Central memory CD4-positive, alpha-beta T cell (primary cell): ENCODE measurements around the gene AIMP1.
"Not testable (repeated sequence)": the region's sequence is repeated elsewhere in the genome, so short reads cannot be mapped to it uniquely, and the experiment has no call there.

Source experiments
- DNase-seq: peaks from one replicate; pipeline ENCODE4 v3.0.0; 2022

Gene AIMP1

DNA sequence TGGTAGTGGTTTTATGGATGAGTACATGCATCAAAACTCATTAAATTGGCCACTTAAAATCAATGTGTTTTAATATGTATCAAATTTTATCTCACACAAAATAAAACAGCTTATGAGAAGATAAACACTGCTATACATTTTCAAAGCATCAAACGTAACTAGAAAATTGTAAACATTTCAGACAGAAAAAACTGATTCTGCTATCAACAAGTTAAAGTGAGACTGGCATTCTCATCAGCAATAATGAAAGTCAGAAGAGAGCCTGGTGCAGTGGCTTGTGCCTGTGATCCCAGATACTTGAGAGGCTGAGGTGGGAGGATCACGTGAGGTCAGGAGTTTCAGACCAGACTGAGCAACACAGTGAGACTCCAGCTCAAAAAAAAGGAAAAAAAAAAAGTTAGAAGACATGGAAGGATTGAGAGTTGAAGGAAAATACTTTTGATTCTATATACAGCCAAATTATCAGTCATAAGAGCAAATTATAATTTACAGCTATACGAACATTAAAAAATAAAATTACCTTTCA is 3.3 kb upstream of the AIMP1 start:
- DNase-seq: no peak

DNA sequence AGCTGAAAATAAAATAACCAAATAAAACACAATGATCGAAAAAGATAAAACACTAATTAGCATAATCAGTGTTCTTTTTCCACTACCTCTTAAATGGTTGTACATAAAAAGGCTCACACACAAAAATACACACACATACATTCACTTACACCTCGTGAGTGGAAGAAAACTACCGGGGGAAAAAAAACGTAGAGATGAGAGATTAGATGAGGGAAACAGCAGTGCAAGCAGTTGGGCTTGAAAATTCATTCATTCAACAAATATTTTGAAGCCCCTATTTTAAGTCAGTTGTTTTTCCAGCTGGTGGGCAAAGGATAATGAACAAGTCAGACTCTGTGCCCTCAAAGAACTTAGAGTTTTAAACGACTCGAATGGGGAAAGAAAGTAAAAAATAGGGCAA is 1.4 kb upstream of the AIMP1 start:
- no peak for DNase-seq

DNA sequence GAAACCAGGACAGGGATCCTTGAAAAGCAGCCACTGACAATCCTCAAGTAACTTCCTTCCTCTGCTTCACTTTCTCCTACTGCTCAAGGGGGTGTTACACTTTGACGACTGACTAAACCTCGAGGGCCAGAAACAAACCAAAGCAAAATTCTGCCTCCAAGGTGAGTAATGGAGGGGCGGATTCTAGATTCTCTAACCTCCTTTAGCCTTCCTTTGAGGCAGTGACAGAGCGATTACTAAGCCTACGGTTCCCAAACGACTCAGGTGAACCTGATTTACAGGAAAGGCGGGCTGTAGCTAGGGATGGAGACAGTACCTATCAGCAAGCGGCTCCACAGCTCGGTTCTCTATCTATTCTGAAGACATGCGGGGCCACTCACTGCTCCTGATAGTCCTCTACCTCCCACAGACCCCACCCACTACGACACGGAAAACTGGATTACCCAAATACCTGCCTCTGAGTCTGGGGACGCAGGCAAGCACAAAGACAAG is 828 bp upstream of the AIMP1 start:
- DNase-seq: peak; percentile 48

DNA sequence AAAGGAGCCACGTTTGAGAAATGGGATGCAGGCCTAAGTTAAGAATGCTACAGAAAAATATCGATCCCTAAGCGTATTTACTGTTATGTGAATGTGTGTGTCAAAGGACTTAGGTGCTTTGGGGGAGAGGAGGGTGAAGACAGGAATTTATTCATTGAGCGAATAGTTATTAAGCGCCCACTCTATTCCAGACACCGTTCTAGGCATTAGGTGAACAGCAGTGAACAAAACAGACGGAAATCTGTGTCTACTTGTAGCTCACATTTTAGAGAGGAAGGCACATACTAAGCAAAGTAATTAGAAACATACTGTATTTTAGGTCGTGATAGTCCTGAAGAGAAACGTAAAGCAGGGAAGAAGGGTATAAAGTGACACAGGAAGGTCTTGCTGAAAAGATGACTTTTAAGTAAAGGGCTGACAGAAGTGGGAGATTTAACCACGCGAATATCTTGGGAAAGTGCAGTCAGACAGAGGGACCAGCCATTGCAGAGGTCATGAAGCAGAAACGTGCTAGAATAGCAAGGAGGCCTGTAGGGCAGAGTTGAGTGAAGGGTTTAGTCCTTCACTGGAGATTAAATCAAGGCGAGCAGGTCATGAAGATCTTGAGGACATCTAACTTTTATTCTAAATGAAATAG is 541 bp downstream of the AIMP1 start:
- peak; percentile 2 for DNase-seq

- no peak for DNase-seq
These were observed 1.5 kb downstream of the AIMP1 start for GRCh38 chr4:106317815-106318214.

GRCh38 chr4:106318511-106318910 is 2.2 kb downstream of the AIMP1 start:
- no peak for DNase-seq

DNA sequence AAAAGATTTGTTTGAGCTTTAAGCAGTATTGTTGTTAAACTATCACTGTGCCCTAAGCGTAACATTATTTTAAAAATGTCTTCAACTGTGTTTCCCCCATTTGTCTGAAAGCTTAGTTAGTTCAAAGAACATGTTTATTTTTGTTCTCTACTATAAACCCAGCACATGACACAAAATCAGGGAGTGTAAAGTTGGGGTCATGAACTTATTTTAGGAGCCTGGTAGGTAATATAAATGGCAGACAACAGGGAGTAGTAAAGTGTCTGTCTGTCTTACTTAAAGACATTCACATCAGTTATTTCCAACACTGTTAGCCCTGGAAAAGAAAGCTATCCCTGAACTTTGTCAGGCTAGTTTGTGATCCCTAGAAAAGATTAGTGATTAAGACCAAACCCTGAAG is 3.9 kb downstream of the AIMP1 start:
- DNase-seq: no peak

GRCh38 chr4:106321168-106321567 is 4.8 kb downstream of the AIMP1 start:
- DNase-seq: not testable (repeated sequence)

GRCh38 chr4:106321814-106322213 is 5.5 kb downstream of the AIMP1 start:
- DNase-seq: not testable (repeated sequence)

- DNase-seq: no peak
These were observed 6.8 kb downstream of the AIMP1 start for GRCh38 chr4:106323119-106323518.

DNA sequence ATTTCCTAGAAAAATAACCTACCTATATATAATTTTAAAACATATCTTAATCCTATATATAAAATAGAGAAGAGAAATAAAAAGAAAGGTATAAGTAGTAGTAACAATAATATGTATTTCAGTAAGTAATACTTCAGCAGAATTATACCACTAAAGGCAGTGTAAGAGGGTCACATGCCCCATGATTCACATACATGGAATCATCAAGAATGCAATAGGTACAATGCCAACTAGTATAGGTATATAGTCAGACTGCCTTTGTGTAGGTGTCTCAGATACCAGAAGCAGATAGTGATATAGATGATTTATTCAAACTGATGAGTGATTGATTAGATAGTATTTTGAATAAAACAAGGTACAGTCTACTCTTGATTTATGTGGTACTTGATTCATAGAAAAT is 9.4 kb downstream of the AIMP1 start:
- DNase-seq: no peak

GRCh38 chr4:106329041-106329618 is 12.8 kb downstream of the AIMP1 start:
- DNase-seq: peak; percentile 7

GRCh38 chr4:106333186-106333585 is 16.8 kb downstream of the AIMP1 start:
- DNase-seq: no peak

- no peak for DNase-seq
These were observed 18.6 kb downstream of the AIMP1 start for GRCh38 chr4:106334741-106335470.

GRCh38 chr4:106336618-106337017 is 20.3 kb downstream of the AIMP1 start:
- no peak for DNase-seq

GRCh38 chr4:106337916-106338315 is 21.6 kb downstream of the AIMP1 start:
- no peak for DNase-seq

GRCh38 chr4:106338671-106339070 is 22.3 kb downstream of the AIMP1 start:
- DNase-seq: no peak

GRCh38 chr4:106339431-106339830 is 23.1 kb downstream of the AIMP1 start:
- DNase-seq: no peak

GRCh38 chr4:106340774-106341173 is 24.4 kb downstream of the AIMP1 start:
- no peak for DNase-seq

GRCh38 chr4:106343865-106344646 is 27.7 kb downstream of the AIMP1 start:
- no peak for DNase-seq

- DNase-seq: no peak
These were observed 28.3 kb downstream of the AIMP1 start for GRCh38 chr4:106344647-106344970.

DNA sequence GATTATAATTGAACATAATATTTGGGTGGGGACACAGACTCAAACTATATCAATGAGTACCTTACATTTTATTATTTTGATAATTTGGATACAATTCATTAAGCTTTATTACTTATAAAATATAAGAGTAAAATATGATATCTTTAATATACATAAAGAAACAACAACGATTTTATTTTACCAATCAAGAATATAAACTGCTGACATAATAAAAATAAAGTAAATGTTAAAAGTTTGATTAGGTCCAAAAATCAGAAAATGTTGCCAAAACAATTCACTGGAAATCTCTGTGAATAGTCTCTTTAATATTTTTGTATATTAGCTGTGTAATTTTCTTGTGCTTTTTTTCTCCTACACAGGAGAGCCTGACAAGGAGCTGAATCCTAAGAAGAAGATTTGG is 30.8 kb downstream of the AIMP1 start:
- DNase-seq: no peak

DNA sequence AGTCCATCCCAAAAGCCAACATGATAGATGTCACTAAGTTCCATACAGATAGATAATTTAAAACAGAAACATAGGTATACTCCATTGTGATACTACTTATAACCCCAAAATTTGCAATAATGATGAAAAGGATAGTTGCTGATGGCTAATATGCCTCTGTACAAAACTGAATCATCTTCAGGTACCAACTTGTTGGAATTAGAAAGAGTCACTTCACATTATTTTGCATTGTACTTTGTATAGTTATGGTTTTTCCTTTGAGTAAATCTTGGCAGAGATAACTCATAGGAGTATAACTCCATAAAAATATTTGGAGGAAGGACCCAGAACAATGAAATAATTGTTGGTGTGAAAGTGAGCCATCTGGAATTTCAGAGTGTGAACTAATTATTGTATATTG is 34.7 kb downstream of the AIMP1 start:
- DNase-seq: no peak
